ENCODE results near the gene TMEM47. TPM values are rescaled to one million over a fixed set of nuclear protein-coding genes. Genes with fewer than 3 reads are reported as not detected.

The TMEM47 gene
- 34.4 TPM for polyA plus RNA-seq (2013, experiment 1 of 2; ENCODE audit: insufficient read length)
- polyA plus RNA-seq (2013, experiment 2 of 2; ENCODE audit: insufficient read length), result 34.5 TPM

- DNase-seq, result peak; percentile 75
Measured at GRCh38 chrX:34656842-34657725, at the start of gene TMEM47. Gene TMEM47, minus strand, starts transcription at chrX:34657285. Its CDS starts 256 bp downstream, at chrX:34657029.

- no peak for DNase-seq
Measured at GRCh38 chrX:34687095-34687494, 30.0 kb upstream of the TMEM47 start.

DNA sequence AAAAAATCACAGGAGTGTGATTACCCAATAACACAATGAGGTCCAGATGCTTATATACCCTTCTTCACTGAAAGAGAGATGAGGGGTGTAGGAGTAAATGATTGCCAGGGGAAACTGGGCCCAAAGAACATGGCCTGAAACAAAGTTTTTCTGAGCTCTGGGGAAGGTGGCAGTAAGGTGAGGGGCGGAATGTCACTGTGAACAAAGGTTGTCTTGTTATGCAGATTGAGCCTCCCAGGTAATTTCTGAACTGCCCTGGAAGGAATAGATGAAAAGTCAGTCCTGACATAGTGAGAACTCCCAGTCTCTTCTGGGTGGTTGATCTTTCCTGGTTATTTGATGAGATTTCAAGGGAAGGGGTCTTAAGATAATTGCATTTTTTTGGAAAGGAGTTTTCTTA lies 2.5 kb upstream of the TMEM47 start:
- peak; percentile 18 for DNase-seq

DNA sequence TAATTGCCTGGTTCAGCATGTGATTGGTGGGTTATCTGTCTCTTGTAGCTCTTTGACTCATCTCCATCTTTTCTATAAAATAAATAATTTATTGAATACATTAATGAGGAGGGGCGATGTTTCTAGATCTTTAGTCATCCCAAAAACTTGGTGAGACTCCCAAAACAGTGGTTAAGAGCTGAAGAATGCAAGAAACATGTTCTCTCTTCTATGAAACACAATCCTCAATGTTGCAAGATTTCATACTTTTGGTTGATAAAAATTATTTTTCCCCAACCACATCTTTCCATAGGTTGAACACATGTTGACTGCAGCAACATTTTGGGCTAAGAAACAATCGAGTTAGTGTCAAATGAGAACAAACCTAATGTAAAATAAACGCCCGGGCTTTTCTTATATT lies 1.2 kb upstream of the TMEM47 start:
- DNase-seq, result peak; percentile 78

GRCh38 chrX:34657726-34658070 lies 613 bp upstream of the TMEM47 start:
- DNase-seq, result no peak

- no peak for DNase-seq
Measured at GRCh38 chrX:34656467-34656841, 631 bp downstream of the TMEM47 start.

DNA sequence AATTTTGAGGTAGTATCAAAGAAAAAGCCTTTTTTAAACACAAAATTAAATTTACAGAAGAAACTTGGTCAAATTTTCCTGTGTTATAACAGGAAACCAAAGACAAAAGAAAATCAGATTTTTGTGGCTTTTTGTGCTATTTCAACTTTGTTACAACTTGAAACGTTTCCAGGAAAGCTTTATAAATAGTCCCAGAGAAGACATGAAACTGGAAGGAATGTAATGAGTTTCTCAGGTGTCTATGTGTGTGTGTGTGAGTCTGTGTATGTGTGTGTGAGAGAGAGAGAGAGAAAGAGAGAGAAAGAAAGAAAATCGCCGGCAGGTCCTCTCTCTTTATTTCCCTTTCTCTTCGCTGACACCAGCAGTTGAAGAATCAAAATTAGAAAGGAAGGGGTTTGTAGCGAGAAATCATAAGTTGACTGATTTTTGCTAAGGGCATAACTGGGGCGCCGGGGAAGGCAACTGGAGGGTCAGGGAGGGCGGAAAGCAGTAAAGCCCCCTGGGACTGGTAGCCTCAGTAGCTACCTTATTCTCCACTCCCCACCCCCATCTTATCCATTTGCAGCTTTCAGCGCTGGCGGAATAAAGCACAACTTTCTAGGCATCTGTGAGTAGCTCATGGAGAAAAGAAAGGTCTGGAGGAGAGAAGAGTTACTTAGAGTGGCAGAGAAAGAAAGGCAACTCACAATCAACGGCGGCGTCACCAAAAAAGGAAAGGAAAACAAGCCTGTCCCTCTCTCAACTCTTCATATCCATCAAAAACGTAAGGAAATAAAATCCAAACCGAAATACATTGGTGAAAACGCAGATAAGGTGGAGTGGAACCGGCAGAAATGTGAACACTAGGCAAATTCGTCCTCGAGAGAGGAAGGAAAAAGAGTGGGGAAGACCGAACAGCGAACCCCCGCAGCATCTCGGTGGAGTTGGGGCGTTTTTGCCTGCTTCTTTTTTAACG lies 1.3 kb downstream of the TMEM47 start:
- peak; percentile 17 for DNase-seq

DNA sequence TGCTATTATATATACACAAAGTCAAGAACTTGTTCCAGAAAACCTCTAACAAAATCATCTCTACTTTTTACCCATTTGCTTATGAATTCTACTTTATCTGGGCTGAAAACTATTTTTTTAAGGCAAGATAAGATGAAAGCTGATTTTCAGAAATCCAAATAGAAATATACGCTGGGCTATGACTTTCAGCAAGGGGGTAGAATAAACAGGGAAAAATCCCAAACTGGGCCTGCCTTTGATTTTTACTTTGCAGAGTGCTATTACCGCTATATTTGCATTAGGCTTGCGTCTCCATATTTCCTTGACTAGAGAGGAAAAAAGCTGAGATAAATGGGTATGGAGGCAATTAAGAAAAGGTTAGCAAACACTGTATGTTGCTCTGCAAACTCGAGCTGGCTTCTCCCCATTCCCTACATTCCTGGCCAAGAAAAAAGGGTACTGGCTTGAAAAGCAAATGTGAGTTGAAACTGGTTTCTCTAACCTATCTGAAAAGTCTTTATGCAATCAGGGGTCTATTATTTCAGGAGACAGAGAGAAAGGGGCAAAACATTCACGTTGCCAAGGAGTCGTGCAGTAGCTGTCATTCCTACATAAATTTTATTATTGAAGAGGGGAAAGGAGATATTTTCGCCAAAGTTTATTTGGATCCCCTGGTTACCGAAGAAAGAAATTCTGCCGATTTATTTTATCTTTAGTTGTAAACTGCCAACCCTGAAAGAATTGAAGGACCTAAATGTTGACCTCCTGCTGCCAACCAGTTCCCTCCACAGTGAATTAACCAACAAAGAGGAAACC lies 2.2 kb downstream of the TMEM47 start:
- no peak for DNase-seq

GRCh38 chrX:34653811-34654210 lies 3.3 kb downstream of the TMEM47 start:
- DNase-seq, result no peak

DNA sequence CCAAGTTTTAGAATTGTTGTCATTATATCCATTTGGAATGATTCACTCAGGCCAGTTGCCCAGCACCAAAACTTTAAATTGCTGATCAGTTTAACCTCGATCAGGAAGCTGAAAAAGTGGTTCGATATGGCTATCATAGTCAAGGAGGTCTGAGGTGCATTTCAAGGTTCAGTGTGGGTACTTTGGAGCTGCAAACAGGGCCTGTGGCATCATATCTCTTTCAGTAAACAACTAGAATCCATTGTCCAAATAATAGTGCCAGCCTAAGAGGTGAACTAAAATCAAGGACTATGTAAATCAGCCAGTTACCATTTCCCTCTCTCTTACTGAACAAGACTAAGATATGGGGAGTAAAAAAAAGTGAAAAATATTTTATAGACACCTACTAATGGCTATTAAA lies 14.2 kb downstream of the TMEM47 start:
- no peak for DNase-seq

- peak; percentile 42 for DNase-seq
Measured at GRCh38 chrX:34638116-34638515, 19.0 kb downstream of the TMEM47 start.

- DNase-seq, result no peak
Measured at GRCh38 chrX:34634349-34634748, 22.7 kb downstream of the TMEM47 start.

- peak; percentile 17 for DNase-seq
Measured at GRCh38 chrX:34632384-34632783, 24.7 kb downstream of the TMEM47 start.

GRCh38 chrX:34631479-34632220 lies 25.4 kb downstream of the TMEM47 start:
- DNase-seq, result peak; percentile 24

DNA sequence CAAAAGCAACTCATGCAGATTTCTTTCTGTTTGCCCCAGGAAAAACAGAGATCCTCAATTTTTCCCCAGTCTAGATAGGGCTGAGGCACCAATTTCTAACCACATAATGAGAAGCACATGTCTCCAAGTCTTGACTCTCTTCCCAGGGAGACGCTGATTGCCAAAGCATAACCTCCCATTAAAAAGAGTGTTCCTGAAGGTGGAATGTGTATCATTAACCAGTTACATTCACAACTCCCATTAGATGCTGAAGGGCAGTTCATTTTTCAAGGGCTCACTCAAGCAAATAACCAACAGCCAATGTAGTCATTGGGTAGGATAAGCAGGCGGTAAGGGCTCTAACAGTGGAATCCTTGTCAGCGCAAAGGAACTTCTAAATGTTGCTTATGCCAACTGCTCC lies 27.5 kb downstream of the TMEM47 start:
- DNase-seq, result peak; percentile 68

GRCh38 chrX:34624416-34624815 lies 32.7 kb downstream of the TMEM47 start:
- no peak for DNase-seq

- DNase-seq, result no peak
Measured at GRCh38 chrX:34619920-34620319, 37.2 kb downstream of the TMEM47 start.

DNA sequence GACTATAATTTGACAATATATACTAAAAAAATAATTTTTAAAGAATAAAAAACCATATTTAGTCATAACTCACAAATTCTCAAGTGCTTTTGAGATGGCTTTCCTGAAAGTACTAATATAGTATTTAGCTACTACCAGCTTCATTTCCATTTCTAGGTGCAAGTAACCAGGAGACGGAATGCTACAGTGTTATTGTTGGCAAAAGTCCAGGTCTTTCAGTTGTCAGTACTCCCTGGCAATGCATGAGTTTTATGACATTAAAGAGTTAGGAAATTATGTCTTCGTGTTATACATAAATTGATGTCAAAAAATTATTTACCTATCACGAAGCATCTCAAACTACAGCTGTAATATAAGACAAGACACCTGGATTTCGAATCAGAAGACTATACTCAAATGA lies 45.0 kb downstream of the TMEM47 start:
- no peak for DNase-seq

GRCh38 chrX:34598362-34598761 lies 58.7 kb downstream of the TMEM47 start:
- no peak for DNase-seq

DNA sequence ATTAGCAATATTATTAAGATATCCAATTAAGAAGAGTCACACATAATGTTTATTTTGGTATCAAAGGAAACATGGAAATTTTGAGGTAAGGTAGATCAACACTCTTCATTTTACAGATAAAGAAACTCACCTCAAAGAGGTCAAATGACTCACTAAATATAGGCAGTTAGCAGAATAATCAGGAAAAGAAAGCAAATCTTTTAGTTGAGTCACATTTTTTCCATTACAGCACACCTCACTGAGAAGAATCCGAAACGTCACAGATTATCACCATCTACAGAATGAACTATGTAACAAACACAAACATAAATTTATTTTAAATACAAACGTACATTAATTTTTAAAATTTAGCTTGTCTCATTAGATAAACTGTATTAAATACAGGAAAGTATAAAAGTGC lies 70.1 kb downstream of the TMEM47 start:
- DNase-seq, result no peak

- DNase-seq, result no peak
Measured at GRCh38 chrX:34586346-34586911, 70.7 kb downstream of the TMEM47 start.
